ENCODE results near the gene OAS3. TPM values are rescaled to one million over a fixed set of nuclear protein-coding genes. Genes with fewer than 3 reads are reported as not detected.

OAS3 gene
- total and polyA plus RNA-seq, 9 of the 15 experiments (the other 6 are each of a cell fraction or from before 2014, with no cell fraction given) = 0.21 to 2.0 (median 0.83) TPM

- ChIA-PET CTCF (ENCODE audit: low intra/inter-chr PET ratio) (no interaction called here), POLR2A (interaction anchor here (0.7 kb wide), 1 partner anchor 111 kb away, joined by 3 read pairs; no protein-coding TSS in a partner anchor)
- Histone ChIP-seq H3K9ac (ENCODE audit: insufficient read depth in 1 of 2, low read depth in 2 of 2, low read length in 2 of 2) (no peak overlapping the region), H3K36me3 (ENCODE audit: control insufficient read depth, insufficient read depth, low read length) (no peaks in the 10 kb centered on the region), H4K20me1 (replicated peaks; ENCODE audit: control insufficient read depth, insufficient read depth, low read length) (no peaks in the 10 kb centered on the region; the same call in 1 of the 2 replicates), H3K27ac (ENCODE audit: extremely low read depth, low read depth, low read length) (no peak overlapping the region), H3K4me2 (ENCODE audit: insufficient read depth, low read length) (no peak overlapping the region), H3K9me1 (ENCODE audit: control insufficient read depth, insufficient read depth, low read length) (no peaks in the 10 kb centered on the region), H3K79me2 (ENCODE audit: control insufficient read depth, insufficient read depth, low read length) (no peaks in the 10 kb centered on the region), H3K4me1 (replicated peaks in 1 of 2; ENCODE audit: control insufficient read depth in 2 of 2, insufficient read depth in 2 of 2, low read length in 2 of 2) (no peaks in the 10 kb centered on the region), H3K4me3 (no peak overlapping the region), H3K9me3 (replicated peaks; ENCODE audit: control insufficient read depth, insufficient read depth, low read depth, low read length) (no peaks in the 10 kb centered on the region), H3K27me3 (ENCODE audit: control insufficient read depth in 2 of 2, insufficient read depth in 2 of 2, low read length in 2 of 2) (peaks cover 3 to 29% of the 10 kb centered on the region in 2 experiments; a peak in 3 of 5 replicates), H2AFZ (ENCODE audit: low read depth, low read length) (no peak overlapping the region)
- DNase-seq (ENCODE audit: extremely low read depth in 1 of 4, low spot score in 3 of 4) = no peak
- FAIRE-seq = no peak
- intact Hi-C loops (cut with micrococcal nuclease) (no loop called here), in situ Hi-C loops (cut with MboI) (no loop called here)
- 2% methylated on average over 4 of the region's 4 CpGs for WGBS (ENCODE audit: insufficient coverage, low coverage, missing lambda C conversion rate)
- no TSS peak for BruUV-seq (replicated peaks)
- ATAC-seq = no peak
- TF ChIP-seq UBTF (IDR thresholded peaks at IDR 0.05; ENCODE audit: borderline replicate concordance in 1 of 2, low read depth in 2 of 2, low read length in 2 of 2) (no peak), SNRNP70 (optimal IDR thresholded peaks at IDR 0.05; ENCODE audit: low read depth, low read length) (no peak), ARID3A (IDR thresholded peaks at IDR 0.05; ENCODE audit: borderline replicate concordance, low read depth, low read length) (no peak), ARID3B (CRISPR knock-in tag; IDR thresholded peaks at IDR 0.05; ENCODE audit: borderline replicate concordance) (no peak), SIX5 (IDR thresholded peaks at IDR 0.05; ENCODE audit: borderline replicate concordance in 1 of 2, insufficient read depth in 1 of 2, low read depth in 1 of 2, low read length in 2 of 2) (no peak), MEF2D (tag; conservative IDR thresholded peaks at IDR 0.05; ENCODE audit: low read depth) (no peak), BCOR (IDR thresholded peaks at IDR 0.05) (no peak)
Observed at GRCh38 chr12:113019025-113019424, 80.8 kb downstream of the OAS3 start.
